GM23248 (cell line): ENCODE results near the gene TEPSIN. TPM values are rescaled to one million over a fixed set of nuclear protein-coding genes. Genes with fewer than 3 reads are reported as not detected.

Experiments used
- DNase-seq: peaks from one replicate; pipeline ENCODE4 v3.0.0-alpha.2; 2015
- H2AFZ ChIP-seq: fragments of 200-600 bp; sonication (generic); 2 replicates; pipeline ENCODE4 v1.6.1; 2016; ENCODE audit warnings: antibody characterized with exemption
- H3F3A ChIP-seq: fragments of 200-600 bp; sonication (generic); 2 replicates; pipeline ENCODE4 v1.6.1; 2016; ENCODE audit warnings: mild to moderate bottlenecking, antibody characterized with exemption, mixed run types; ENCODE audit not compliant: insufficient read depth
- H3K27ac ChIP-seq: fragments of 200-600 bp; sonication (generic); 2 replicates; pipeline ENCODE4 v1.5.1; 2016; ENCODE audit warnings: mild to moderate bottlenecking
- H3K27me3 ChIP-seq: fragments of 200-600 bp; sonication (generic); replicated peaks from 2 replicates; pipeline ENCODE4 v1.6.1; 2016; ENCODE audit warnings: mild to moderate bottlenecking; ENCODE audit not compliant: insufficient read depth
- H3K36me3 ChIP-seq: fragments of 200-600 bp; sonication (generic); 2 replicates; pipeline ENCODE4 v1.6.1; 2016; ENCODE audit warnings: low read depth, mild to moderate bottlenecking
- H3K4me1 ChIP-seq: fragments of 200-600 bp; sonication (generic); 2 replicates; pipeline ENCODE4 v1.6.1; 2016; ENCODE audit warnings: mild to moderate bottlenecking; ENCODE audit not compliant: insufficient read depth
- H3K4me2 ChIP-seq: fragments of 200-600 bp; sonication (generic); one replicate; pipeline ENCODE4 v1.6.1; 2016; ENCODE audit warnings: mild to moderate bottlenecking; ENCODE audit not compliant: unreplicated experiment
- H3K4me3 ChIP-seq: fragments of 200-600 bp; sonication (generic); 2 replicates; pipeline ENCODE4 v1.5.1; 2016; ENCODE audit warnings: mild to moderate bottlenecking
- H3K79me2 ChIP-seq: fragments of 200-600 bp; sonication (generic); 2 replicates; pipeline ENCODE4 v1.6.1; 2016; ENCODE audit warnings: mild to moderate bottlenecking; ENCODE audit not compliant: insufficient read depth
- H3K9ac ChIP-seq: fragments of 200-600 bp; sonication (generic); 2 replicates; pipeline ENCODE4 v1.6.1; 2016; ENCODE audit warnings: mild to moderate bottlenecking
- H3K9me2 ChIP-seq: fragments of 200-600 bp; sonication (generic); 2 replicates; pipeline ENCODE4 v1.6.1; 2016; ENCODE audit warnings: mixed run types, mild to moderate bottlenecking, moderate library complexity; ENCODE audit not compliant: insufficient read depth
- H3K9me3 ChIP-seq: fragments of 200-600 bp; sonication (generic); one replicate; pipeline ENCODE4 v1.6.1; 2017; ENCODE audit warnings: low read depth
- H4K20me1 ChIP-seq: fragments of 200-600 bp; sonication (generic); 2 replicates; pipeline ENCODE4 v1.6.0; 2016; ENCODE audit not compliant: insufficient read depth
- EZH2 ChIP-seq: fragments of 200-600 bp; sonication (generic); IDR thresholded peaks from 2 replicates; pipeline ENCODE4 v1.6.1; 2018; ENCODE audit warnings: antibody characterized with exemption, mild to moderate bottlenecking; ENCODE audit not compliant: insufficient read depth, poor library complexity, severe bottlenecking
- EZH2phosphoT487 ChIP-seq: fragments of 200-600 bp; sonication (generic); IDR thresholded peaks from 2 replicates; pipeline ENCODE4 v1.6.1; 2018; ENCODE audit warnings: antibody characterized with exemption, moderate library complexity, mild to moderate bottlenecking, low read depth; ENCODE audit not compliant: insufficient read depth
- WGBS, 2 experiments: methylation state at CpG; one replicate each; pipeline ENCODE4 v1.1.6; 2015 to 2017; ENCODE audit warnings: low lambda C conversion rate in 2 of 2, low coverage in 1 of 2; ENCODE audit errors: missing lambda C conversion rate in 2 of 2; 5-methylcytosine and 5-hydroxymethylcytosine counted together
- in situ Hi-C: fragments of 300-500 bp; cut with MboI; formaldehyde crosslinking; loops from 2 replicates; pipeline ENCODE4 v1.15.0; 2020
- polyA plus RNA-seq: library from polyadenylated mRNA; unstranded; fragments of >200 nt; fragmentation: Nextera tagmentation; extraction: Ambion mirVana; gene quantifications from 2 replicates; pipeline ENCODE4 v1.2.1, GENCODE V29; 2016
- total RNA-seq: library from RNA; depleted of rRNA; stranded (reverse); fragments of >200 nt; shearing (Covaris generic); gene quantifications from 2 replicates; pipeline ENCODE4 v1.2.3, GENCODE V29; 2014

Gene TEPSIN
- total and polyA plus RNA-seq, 2 experiments from 2014 or later: 2.7 to 16.1 TPM

DNA sequence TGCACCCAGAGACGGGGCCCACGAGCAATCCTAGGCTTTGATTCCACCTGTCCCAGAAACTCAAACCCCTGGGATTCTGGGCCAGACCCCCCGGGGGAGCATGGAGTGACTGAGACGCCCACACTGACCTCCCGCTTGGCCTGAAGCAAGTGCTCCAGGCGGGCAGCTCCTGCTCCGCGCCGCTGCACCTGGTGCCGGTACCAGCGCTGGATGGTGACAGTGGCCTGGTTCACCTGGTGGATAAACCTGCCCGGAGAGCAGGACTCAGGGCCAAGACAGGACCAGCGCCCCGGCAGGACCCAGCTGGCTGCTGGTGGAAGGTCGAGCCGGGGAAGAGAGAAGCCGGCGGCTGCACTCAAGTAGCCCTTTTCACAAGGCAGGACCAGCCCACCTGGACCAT lies 38.7 kb downstream of the TEPSIN start:
- Histone ChIP-seq H3K36me3 (no peaks in the 10 kb centered on the region), H3K9me2 (no peaks in the 10 kb centered on the region), H3K4me2 (no peak overlapping the region), H3K4me3 (no peak overlapping the region), H2AFZ (no peak overlapping the region), H3K27me3 (no peaks in the 10 kb centered on the region), H3K4me1 (no peaks in the 10 kb centered on the region), H3K27ac (no peak overlapping the region), H4K20me1 (no peaks in the 10 kb centered on the region), H3F3A (no peaks in the 10 kb centered on the region), H3K9ac (no peak overlapping the region), H3K9me3 (no peaks in the 10 kb centered on the region), H3K79me2 (no peaks in the 10 kb centered on the region)
- WGBS, 2 experiments: 97 to 99% methylated on average over 18 of the region's 18 CpGs
- DNase-seq: no peak
- in situ Hi-C loops: no loop called here
- TF ChIP-seq EZH2phosphoT487: no peak
- no peak for TF ChIP-seq EZH2

GRCh38 chr17:81199482-81199830 lies 39.4 kb downstream of the TEPSIN start:
- Histone ChIP-seq H3K27ac (no peak overlapping the region), H3K27me3 (no peaks in the 10 kb centered on the region), H3K79me2 (no peaks in the 10 kb centered on the region), H3K36me3 (no peaks in the 10 kb centered on the region), H3K4me3 (no peak overlapping the region), H3K9me2 (no peaks in the 10 kb centered on the region), H4K20me1 (no peaks in the 10 kb centered on the region), H3K9ac (no peak overlapping the region), H3K9me3 (no peaks in the 10 kb centered on the region), H3K4me1 (no peaks in the 10 kb centered on the region), H3K4me2 (no peak overlapping the region), H2AFZ (no peak overlapping the region), H3F3A (no peaks in the 10 kb centered on the region)
- TF ChIP-seq EZH2: no peak
- TF ChIP-seq EZH2phosphoT487: no peak
- DNase-seq: no peak
- in situ Hi-C loops: no loop called here
- WGBS, 2 experiments: 92 to 93% methylated on average over 18 of the region's 18 CpGs

- TF ChIP-seq EZH2 (no peak), EZH2phosphoT487 (no peak)
- H3K79me2 ChIP-seq: no peaks in the 10 kb centered on the region
- no peaks in the 10 kb centered on the region for H3K4me1 ChIP-seq
- H3K27me3 ChIP-seq: no peaks in the 10 kb centered on the region
- no peak overlapping the region for H3K4me3 ChIP-seq
- no peaks in the 10 kb centered on the region for H4K20me1 ChIP-seq
- no peak overlapping the region for H3K4me2 ChIP-seq
- H3K9ac ChIP-seq: no peak overlapping the region
- no peak for DNase-seq
- in situ Hi-C loops: no loop called here
- no peaks in the 10 kb centered on the region for H3F3A ChIP-seq
- no peaks in the 10 kb centered on the region for H3K36me3 ChIP-seq
- no peak overlapping the region for H3K27ac ChIP-seq
- 93 to 97% methylated on average over 22 of the region's 22 CpGs for WGBS, 2 experiments
- H3K9me2 ChIP-seq: no peaks in the 10 kb centered on the region
- no peaks in the 10 kb centered on the region for H3K9me3 ChIP-seq
- H2AFZ ChIP-seq: no peak overlapping the region
These were observed 39.9 kb downstream of the TEPSIN start for GRCh38 chr17:81198826-81199481.

GRCh38 chr17:81197831-81198490 lies 40.9 kb downstream of the TEPSIN start:
- Histone ChIP-seq H3K27ac (no peak overlapping the region), H3K4me2 (no peak overlapping the region)
- no peak for TF ChIP-seq EZH2phosphoT487
- no peak for TF ChIP-seq EZH2

More at GRCh38 chr17:81197831-81198490, 40.9 kb downstream of the TEPSIN start:
- Histone ChIP-seq H3K9me3 (no peaks in the 10 kb centered on the region), H3K9ac (no peak overlapping the region), H3K4me1 (no peaks in the 10 kb centered on the region), H3K79me2 (no peaks in the 10 kb centered on the region), H3K27me3 (no peaks in the 10 kb centered on the region), H3F3A (no peaks in the 10 kb centered on the region), H3K9me2 (no peaks in the 10 kb centered on the region), H2AFZ (no peak overlapping the region), H3K4me3 (no peak overlapping the region), H3K36me3 (no peaks in the 10 kb centered on the region), H4K20me1 (no peaks in the 10 kb centered on the region)
- in situ Hi-C loops: no loop called here
- no peak for DNase-seq
- WGBS, 2 experiments: 91% methylated on average over 20 to 21 of the region's 21 CpGs
